Breast epithelium (tissue), 4 donors: ENCODE results near the gene TBC1D10B. TPM values are rescaled to one million over a fixed set of nuclear protein-coding genes. Genes with fewer than 3 reads are reported as not detected.

Source experiments
- DNase-seq, 2 donors: peaks; one replicate each; pipeline ENCODE4 v3.0.0-alpha.2; 2019; ENCODE audit warnings: low spot score in 2 of 2
- H3K27ac ChIP-seq, 2 donors: fragments of 200-600 bp; sonication (generic) in 1 of 2; one replicate each; pipeline ENCODE4 v1.5.1; 2016 to 2019; ENCODE audit warnings: mild to moderate bottlenecking in 1 of 2
- H3K27me3 ChIP-seq, 2 donors: fragments of 200-600 bp; sonication (generic) in 1 of 2; one replicate each; pipeline versions ENCODE4 v1.5.1 to v1.6.0; 2017 to 2019; ENCODE audit warnings: control low read depth in 1 of 2, mild to moderate bottlenecking in 1 of 2
- H3K36me3 ChIP-seq: fragments of 200-600 bp; one replicate; pipeline ENCODE4 v1.5.1; 2019
- H3K4me1 ChIP-seq, 2 donors: fragments of 200-600 bp; sonication (generic); one replicate each; pipeline ENCODE4 v1.5.1; 2016 to 2019; ENCODE audit warnings: control low read depth in 1 of 2
- H3K4me3 ChIP-seq, 3 donors: fragments of 200-600 bp; sonication (generic); 1 replicate in 2 of 3; 2 replicates in 1 of 3; pipeline ENCODE4 v1.5.1; 2016 to 2019; ENCODE audit warnings: mild to moderate bottlenecking in 3 of 3, moderate library complexity in 2 of 3
- H3K9me3 ChIP-seq, 2 donors: fragments of 200-600 bp; sonication (generic) in 1 of 2; one replicate each; pipeline ENCODE4 v1.5.1; 2016 to 2019; ENCODE audit warnings: control low read depth in 1 of 2
- CTCF ChIP-seq, 3 donors: fragments of 450-650 bp; IDR thresholded peaks; one replicate each; pipeline ENCODE4 v1.5.1; 2016 to 2017; ENCODE audit warnings: antibody characterized with exemption in 3 of 3, mild to moderate bottlenecking in 3 of 3, moderate library complexity in 3 of 3
- POLR2A ChIP-seq: fragments of 450-650 bp; IDR thresholded peaks from one replicate; pipeline ENCODE4 v1.6.1; 2016; ENCODE audit warnings: antibody characterized with exemption, mild to moderate bottlenecking, moderate library complexity
- POLR2AphosphoS5 ChIP-seq, 3 donors: sonication (generic); formaldehyde crosslinking; IDR thresholded peaks; one replicate each; pipeline ENCODE4 v1.6.1; 2017; ENCODE audit warnings: antibody characterized with exemption in 3 of 3
- intact Hi-C: fragments of 100-400 bp; cut with DNase I; formaldehyde crosslinking; loops from one replicate; pipeline ENCODE4 v1.15.1; 2023; ENCODE audit warnings: low total_unique reads
- total RNA-seq, 3 donors: library from RNA; depleted of rRNA; stranded (reverse); fragments of >200 nt; gene quantifications; one replicate each; pipeline ENCODE4 v1.1.0, GENCODE V29; 2016

TBC1D10B gene
- total RNA-seq, 3 donors from 2014 or later = 19.0 to 22.2 (median 21.0) TPM

DNA sequence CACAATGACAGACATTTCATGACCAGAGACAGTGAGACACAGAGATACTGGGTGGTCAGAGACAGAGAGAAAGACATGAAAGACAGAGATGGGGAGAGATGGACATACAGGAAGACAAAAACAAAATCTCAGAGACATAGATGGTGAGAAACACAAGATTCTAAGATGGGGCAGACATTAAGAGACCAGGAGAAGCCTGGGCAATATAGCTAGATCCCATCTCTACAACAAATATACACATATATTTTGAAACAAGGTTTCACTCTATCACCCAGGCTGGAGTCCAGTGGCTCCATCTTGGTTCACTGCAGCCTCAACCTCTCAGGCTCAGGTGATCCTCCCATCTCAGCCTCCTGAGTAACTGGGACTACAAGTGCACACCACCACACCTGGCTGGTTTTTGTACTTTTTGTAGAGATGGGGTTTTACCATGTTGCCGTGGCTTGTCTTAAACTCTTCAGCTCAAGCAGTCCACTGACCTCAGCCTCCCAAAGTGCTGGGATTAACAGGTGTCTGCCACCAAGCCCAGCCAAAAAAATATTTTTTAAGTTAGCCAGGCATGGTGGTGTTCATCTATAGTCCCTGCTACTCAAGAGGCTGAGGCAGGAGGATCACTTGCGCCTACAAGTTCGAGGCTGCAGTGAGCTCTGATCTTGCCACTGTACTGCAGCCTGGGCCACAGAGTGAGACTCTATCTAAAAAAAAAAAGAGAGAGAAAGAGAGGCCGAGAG, 9.9 kb upstream of the TBC1D10B start:
- Histone ChIP-seq H3K27me3 (no peaks in the 10 kb centered on the region), H3K36me3 (no peaks in the 10 kb centered on the region), H3K9me3 (no peaks in the 10 kb centered on the region), H3K4me1 (peaks cover 0 to 3% of the 10 kb centered on the region in 2 donors), H3K4me3 (no peak overlapping the region), H3K27ac (no peak overlapping the region)
- no peak for DNase-seq
- intact Hi-C loops = no loop called here
- TF ChIP-seq POLR2A (no peak), CTCF (IDR thresholded peaks at IDR 0.05) (no peak)

DNA sequence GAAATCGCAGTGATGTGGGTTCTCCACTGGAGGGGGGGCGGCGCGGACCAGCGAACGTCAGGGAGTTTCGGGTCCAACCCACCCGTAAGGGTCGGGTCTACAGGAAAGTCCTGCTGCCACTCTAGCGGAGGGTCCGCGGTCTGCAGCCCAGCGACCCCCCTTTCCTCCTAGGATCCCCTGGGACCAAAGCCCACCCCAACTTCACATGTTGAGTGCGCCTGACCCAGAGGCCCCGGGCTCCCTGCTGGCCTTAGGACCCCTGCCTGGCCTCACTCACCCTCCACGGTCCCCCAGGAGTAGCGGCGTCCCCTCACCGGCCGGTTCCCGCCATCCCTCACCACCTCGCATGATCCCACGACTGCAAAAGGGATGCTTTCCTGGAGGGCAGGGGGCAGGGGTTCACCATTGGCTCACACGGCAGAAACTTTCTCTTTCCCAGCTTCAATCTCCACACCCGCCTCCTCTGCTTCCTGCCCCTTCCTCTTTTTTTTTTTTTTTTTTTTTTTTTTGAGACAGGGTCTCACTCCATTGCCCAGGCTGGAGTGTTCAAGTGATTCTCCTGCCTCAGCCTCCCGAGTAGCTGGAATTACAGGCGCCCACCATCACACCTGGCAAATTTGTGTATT, 9.0 kb upstream of the TBC1D10B start:
- no peak for TF ChIP-seq POLR2AphosphoS5 (IDR thresholded peaks at IDR 0.05)
- peak in 1 of 3 donors; percentile 22 for TF ChIP-seq CTCF (IDR thresholded peaks at IDR 0.05)
- H3K4me3 ChIP-seq = peak overlapping the region; percentile 51 to 94 (median 72)
- H3K27me3 ChIP-seq = no peaks in the 10 kb centered on the region
- DNase-seq = no peak
- intact Hi-C loops = no loop called here
- H3K9me3 ChIP-seq = no peaks in the 10 kb centered on the region
- peaks cover 0 to 3% of the 10 kb centered on the region in 2 donors for H3K4me1 ChIP-seq
- H3K27ac ChIP-seq = peak overlapping the region; percentile 99
- no peaks in the 10 kb centered on the region for H3K36me3 ChIP-seq

DNA sequence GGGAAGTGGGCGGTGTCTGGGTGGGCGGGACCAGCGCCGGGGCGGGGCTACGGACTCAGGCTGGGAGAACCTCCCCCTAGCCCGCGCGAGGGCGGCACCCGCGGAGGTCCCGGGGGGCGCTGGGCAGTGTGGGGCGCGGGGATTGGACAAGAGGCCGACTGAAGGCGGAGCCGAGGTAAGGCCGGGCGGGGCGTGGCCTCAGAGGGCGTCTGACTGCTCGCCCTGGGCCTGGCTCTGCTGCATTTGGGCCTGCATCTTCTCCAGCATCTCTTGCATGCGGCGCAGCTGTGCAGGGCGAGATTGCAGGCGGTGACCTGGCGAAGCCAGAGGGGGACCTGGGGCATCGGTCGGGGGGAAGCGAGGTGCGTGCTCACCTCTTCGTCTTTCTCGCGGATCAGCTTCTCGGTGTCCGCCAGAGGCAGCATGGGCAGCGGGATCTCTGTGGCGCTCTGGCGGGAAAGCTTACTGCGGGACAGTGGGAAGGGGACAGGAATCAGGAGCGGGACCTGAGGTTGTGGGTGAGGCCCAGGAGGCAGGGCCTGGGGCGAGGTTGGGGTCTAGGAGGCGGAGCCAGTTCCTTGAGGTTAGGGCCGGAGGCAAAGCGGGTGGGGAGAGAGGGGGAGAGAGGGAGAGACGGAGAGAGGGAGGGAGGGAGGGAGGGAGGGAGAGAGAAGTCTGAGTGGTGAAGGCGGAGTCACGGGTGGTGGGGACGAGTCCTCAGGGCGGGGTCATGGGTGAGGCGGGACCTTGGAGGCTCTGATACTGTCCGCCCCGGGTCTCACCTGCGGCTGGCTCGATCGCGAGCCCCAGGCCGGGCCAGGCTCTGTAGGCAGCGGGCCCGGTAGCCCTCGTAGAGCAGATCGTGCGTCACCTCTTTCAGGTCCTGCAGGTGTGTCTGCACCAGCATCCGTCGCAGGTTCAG, 8.2 kb upstream of the TBC1D10B start:
- intact Hi-C loops = no loop called here
- Histone ChIP-seq H3K27me3 (no peaks in the 10 kb centered on the region), H3K9me3 (no peaks in the 10 kb centered on the region), H3K36me3 (no peaks in the 10 kb centered on the region), H3K4me1 (peaks cover 0 to 3% of the 10 kb centered on the region in 2 donors), H3K27ac (peak overlapping the region; percentile 99), H3K4me3 (peak overlapping the region; percentile 51 to 94 (median 72))
- peak; percentile 99 for DNase-seq
- TF ChIP-seq CTCF (IDR thresholded peaks at IDR 0.05) = peak in 2 of 3 donors; percentile 16 to 25
- no peak for TF ChIP-seq POLR2A
- TF ChIP-seq POLR2AphosphoS5 (IDR thresholded peaks at IDR 0.05) = peak in 2 of 3 donors; percentile 40 to 44

DNA sequence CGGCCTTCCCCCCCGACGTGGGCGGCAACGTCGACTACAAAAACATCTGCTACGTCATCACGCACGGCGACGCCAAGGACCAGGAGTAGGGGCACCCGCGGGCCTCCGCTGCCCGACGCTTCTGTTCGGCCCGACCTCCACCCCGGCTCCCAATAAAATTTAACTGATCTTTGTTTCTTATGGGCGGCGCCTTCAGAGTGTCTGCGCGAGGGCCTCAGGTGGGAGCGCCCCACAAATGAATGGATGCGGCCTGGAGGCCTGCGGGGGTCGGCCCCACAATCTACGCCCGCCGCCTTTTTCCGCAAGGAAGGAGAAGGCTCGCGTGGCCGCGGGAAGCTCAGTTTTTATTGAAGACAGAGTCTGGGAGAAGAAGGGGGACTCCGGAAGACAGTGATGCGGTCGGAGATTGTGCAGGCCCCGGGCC, 7.5 kb upstream of the TBC1D10B start:
- intact Hi-C loops = no loop called here
- TF ChIP-seq POLR2A (peak; percentile 66), CTCF (IDR thresholded peaks at IDR 0.05) (peak in 1 of 3 donors; percentile 24), POLR2AphosphoS5 (IDR thresholded peaks at IDR 0.05) (peak; percentile 84 to 92 (median 86))
- Histone ChIP-seq H3K4me1 (peaks cover 0 to 3% of the 10 kb centered on the region in 2 donors), H3K9me3 (no peaks in the 10 kb centered on the region), H3K27me3 (no peaks in the 10 kb centered on the region), H3K36me3 (no peaks in the 10 kb centered on the region), H3K4me3 (peak overlapping the region; percentile 51 to 94 (median 72)), H3K27ac (peak overlapping the region; percentile 99)
- peak; percentile 92 to 93 for DNase-seq
